SK-N-SH (cell line): Measurements from ENCODE around the gene HECTD4. TPM values are rescaled to one million over a fixed set of nuclear protein-coding genes. Genes with fewer than 3 reads are reported as not detected.

ENCODE experiments used
- CTCF ChIA-PET: fragments of 300-600, 350-600 bp; formaldehyde crosslinking; extraction: SDS; loops from one replicate; lab custom pipeline; 2021; lab: Yijun Ruan, JAX
- POLR2A ChIA-PET: fragments of 350-600 bp; sonication (Branson Sonifier 250); formaldehyde crosslinking; extraction: SDS; loops from one replicate; lab custom pipeline; 2020; ENCODE audit warnings: antibody characterized with exemption, inconsistent platforms; lab: Yijun Ruan, JAX
- DNase-seq: peaks from one replicate; pipeline ENCODE4 v3.0.0; 2012
- H2AFZ ChIP-seq: fragments of 200-600 bp; sonication (generic); 2 replicates; pipeline ENCODE4 v1.8.1; 2016; ENCODE audit warnings: antibody characterized with exemption, mild to moderate bottlenecking, low read depth
- H3F3A ChIP-seq: fragments of 200-600 bp; sonication (generic); replicated peaks from 2 replicates; pipeline ENCODE3; 2016; ENCODE audit warnings: antibody characterized with exemption, mild to moderate bottlenecking; ENCODE audit not compliant: insufficient read depth
- H3K27ac ChIP-seq, 2 experiments: fragments of 200-500 bp in 1 of 2; fragments of 200-600 bp in 1 of 2; sonication (Bioruptor generic) in 1 of 2; sonication (generic), shearing (Covaris generic) in 1 of 2; 2 replicates each; pipeline versions ENCODE4 v1.5.1 to v1.6.1; 2014 to 2016; ENCODE audit warnings: low read depth in 2 of 2, inconsistent platforms in 1 of 2, low read length in 1 of 2, mild to moderate bottlenecking in 1 of 2, mixed read lengths in 1 of 2
- H3K27me3 ChIP-seq: fragments of 200-600 bp; sonication (generic), shearing (Covaris generic); 2 replicates; pipeline ENCODE4 v1.6.1; 2016; ENCODE audit warnings: mixed run types; ENCODE audit not compliant: insufficient read depth
- H3K36me3 ChIP-seq, 2 experiments: fragments of 200-500 bp in 1 of 2; fragments of 200-600 bp in 1 of 2; sonication (Bioruptor generic) in 1 of 2; sonication (generic) in 1 of 2; replicated peaks in 1 of 2; 2 replicates each; pipeline versions ENCODE3 to v1.5.1; 2014 to 2016; ENCODE audit warnings: low read length in 1 of 2, mild to moderate bottlenecking in 1 of 2; ENCODE audit not compliant: insufficient read depth in 2 of 2, control insufficient read depth in 1 of 2
- H3K4me1 ChIP-seq, 2 experiments: fragments of 200-500 bp in 1 of 2; fragments of 200-600 bp in 1 of 2; sonication (Bioruptor generic) in 1 of 2; sonication (generic), shearing (Covaris generic) in 1 of 2; 2 replicates each; pipeline versions ENCODE4 v1.5.1 to v1.6.1; 2014 to 2016; ENCODE audit warnings: low read depth in 1 of 2, low read length in 1 of 2, mixed run types in 1 of 2; ENCODE audit not compliant: insufficient read depth in 2 of 2, control insufficient read depth in 1 of 2
- H3K4me2 ChIP-seq: fragments of 200-600 bp; sonication (generic), shearing (Covaris generic); 2 replicates; pipeline ENCODE4 v1.6.1; 2017; ENCODE audit warnings: mixed run types
- H3K4me3 ChIP-seq, 2 experiments: fragments of 200-500 bp in 1 of 2; fragments of 200-600 bp in 1 of 2; sonication (Bioruptor generic) in 1 of 2; sonication (generic), shearing (Covaris generic) in 1 of 2; 2 replicates each; pipeline versions ENCODE4 v1.5.1 to v1.8.1; 2014 to 2016; ENCODE audit warnings: low read depth in 2 of 2, inconsistent platforms in 1 of 2, low read length in 1 of 2, mild to moderate bottlenecking in 1 of 2, mixed read lengths in 1 of 2, moderate library complexity in 1 of 2
- H3K79me2 ChIP-seq: fragments of 200-600 bp; sonication (generic); 2 replicates; pipeline ENCODE4 v1.8.1; 2017; ENCODE audit warnings: mild to moderate bottlenecking; ENCODE audit not compliant: insufficient read depth
- H3K9ac ChIP-seq: fragments of 200-600 bp; sonication (generic); 2 replicates; pipeline ENCODE4 v1.6.1; 2017; ENCODE audit warnings: mixed run types
- H3K9me2 ChIP-seq: fragments of 200-600 bp; sonication (generic); 2 replicates; pipeline ENCODE4 v1.6.1; 2017; ENCODE audit warnings: mixed run types
- H3K9me3 ChIP-seq: fragments of 200-600 bp; sonication (generic); 2 replicates; pipeline ENCODE4 v1.6.1; 2017; ENCODE audit warnings: mixed run types, mild to moderate bottlenecking, moderate library complexity
- H4K20me1 ChIP-seq: fragments of 200-600 bp; sonication (generic); 2 replicates; pipeline ENCODE4 v1.6.1; 2017; ENCODE audit warnings: mild to moderate bottlenecking, mixed run types; ENCODE audit not compliant: insufficient read depth
- CHD2 ChIP-seq: fragments of 150-350 bp; IDR thresholded peaks from 2 replicates; pipeline ENCODE4 v1.6.1; 2018; ENCODE audit warnings: low read length; ENCODE audit not compliant: partially characterized antibody
- ELF1 ChIP-seq: IDR thresholded peaks from 2 replicates; pipeline ENCODE4 v1.4.0; 2012
- EZH2phosphoT487 ChIP-seq: fragments of 200-600 bp; sonication (generic); IDR thresholded peaks from 2 replicates; pipeline ENCODE4 v1.6.1; 2017; ENCODE audit warnings: low read depth, mixed run types, mild to moderate bottlenecking, antibody characterized with exemption, moderate library complexity, borderline replicate concordance
- FOSL2 ChIP-seq: IDR thresholded peaks from 2 replicates; pipeline ENCODE4 v1.4.0; 2012; ENCODE audit warnings: low read depth, mild to moderate bottlenecking, moderate library complexity, borderline replicate concordance
- FOXJ3 ChIP-seq: sonication (generic); formaldehyde crosslinking; IDR thresholded peaks from 2 replicates; pipeline ENCODE4 v1.5.1; 2020; ENCODE audit warnings: mild to moderate bottlenecking, missing genetic modification reagents
- GATA2 ChIP-seq: sonication (generic); formaldehyde crosslinking; IDR thresholded peaks from 2 replicates; pipeline ENCODE4 v1.5.0; 2020; ENCODE audit warnings: mild to moderate bottlenecking, missing genetic modification reagents
- JUND ChIP-seq: IDR thresholded peaks from 2 replicates; pipeline ENCODE4 v1.4.0; 2012
- MEF2A ChIP-seq: IDR thresholded peaks from 2 replicates; pipeline ENCODE4 v1.4.0; 2012; ENCODE audit warnings: low read depth, borderline replicate concordance
- MXI1 ChIP-seq: IDR thresholded peaks from 2 replicates; pipeline ENCODE4 v1.6.1; 2012; ENCODE audit warnings: mild to moderate bottlenecking, low read depth, low read length, improper control_type of control experiment
- NRF1 ChIP-seq: IDR thresholded peaks from 2 replicates; pipeline ENCODE4 v1.6.1; 2012; ENCODE audit warnings: low read depth, mild to moderate bottlenecking, low read length
- PBX3 ChIP-seq: IDR thresholded peaks from 2 replicates; pipeline ENCODE4; 2012
- RAD21 ChIP-seq: IDR thresholded peaks from 2 replicates; pipeline ENCODE4 v1.6.1; 2012; ENCODE audit warnings: mild to moderate bottlenecking, low read length
- RFX5 ChIP-seq: IDR thresholded peaks from 2 replicates; pipeline ENCODE4 v1.6.1; 2012; ENCODE audit warnings: mild to moderate bottlenecking, improper control_type of control experiment, low read length
- SIN3A ChIP-seq: IDR thresholded peaks from 2 replicates; pipeline ENCODE4 v1.6.1; 2012; ENCODE audit warnings: low read depth, mild to moderate bottlenecking, low read length, moderate library complexity, borderline replicate concordance
- SMC3 ChIP-seq: IDR thresholded peaks from 2 replicates; pipeline ENCODE4 v1.6.1; 2012; ENCODE audit warnings: low read depth, low read length, improper control_type of control experiment
- TEAD4 ChIP-seq: IDR thresholded peaks from 2 replicates; pipeline ENCODE4 v1.4.0; 2012; ENCODE audit warnings: mild to moderate bottlenecking, borderline replicate concordance; ENCODE audit not compliant: insufficient read depth
- YY1 ChIP-seq: IDR thresholded peaks from 2 replicates; pipeline ENCODE4 v1.4.0; 2012; ENCODE audit warnings: low read depth, mild to moderate bottlenecking
- WGBS: methylation state at CpG from one replicate; pipeline ENCODE4 v1.1.6; 2017; ENCODE audit warnings: low lambda C conversion rate; 5-methylcytosine and 5-hydroxymethylcytosine counted together
- polyA plus RNA-seq, 3 experiments: library from polyadenylated mRNA; depleted of rRNA; stranded (reverse); fragments of >200 nt; gene quantifications; 2 replicates each; pipeline ENCODE4 v1.2.3, GENCODE V29; 2012
- TF ChIP-seq, protein P1 (sequence below): IDR thresholded peaks from 2 replicates; pipeline ENCODE4 v1.4.0; 2012; ENCODE audit warnings: low read depth, borderline replicate concordance
- TF ChIP-seq, protein P2 (sequence below): fragments of 150-350 bp; IDR thresholded peaks from 2 replicates; pipeline ENCODE4 v1.6.1; 2016; ENCODE audit warnings: mild to moderate bottlenecking, low read depth, low read length
- TF ChIP-seq, protein P3 (sequence below): fragments of 200-600 bp; sonication (generic); IDR thresholded peaks from 2 replicates; pipeline ENCODE4 v1.6.1; 2017; ENCODE audit warnings: antibody characterized with exemption, mild to moderate bottlenecking, moderate library complexity

HECTD4 gene
- polyA plus RNA-seq, 1 of the 3 experiments (the other 2 are of a cell fraction) = 14.6 TPM

GRCh38 chr12:112296183-112296582 lies 86.0 kb downstream of the HECTD4 start:
- TF ChIP-seq FOXJ3 (no peak), NRF1 (no peak), ELF1 (no peak), TEAD4 (no peak), MXI1 (no peak), PBX3 (no peak), CHD2 (no peak), JUND (no peak), GATA2 (CRISPR knock-in tag) (no peak), FOSL2 (no peak)
- TF ChIP-seq, protein P1, sequence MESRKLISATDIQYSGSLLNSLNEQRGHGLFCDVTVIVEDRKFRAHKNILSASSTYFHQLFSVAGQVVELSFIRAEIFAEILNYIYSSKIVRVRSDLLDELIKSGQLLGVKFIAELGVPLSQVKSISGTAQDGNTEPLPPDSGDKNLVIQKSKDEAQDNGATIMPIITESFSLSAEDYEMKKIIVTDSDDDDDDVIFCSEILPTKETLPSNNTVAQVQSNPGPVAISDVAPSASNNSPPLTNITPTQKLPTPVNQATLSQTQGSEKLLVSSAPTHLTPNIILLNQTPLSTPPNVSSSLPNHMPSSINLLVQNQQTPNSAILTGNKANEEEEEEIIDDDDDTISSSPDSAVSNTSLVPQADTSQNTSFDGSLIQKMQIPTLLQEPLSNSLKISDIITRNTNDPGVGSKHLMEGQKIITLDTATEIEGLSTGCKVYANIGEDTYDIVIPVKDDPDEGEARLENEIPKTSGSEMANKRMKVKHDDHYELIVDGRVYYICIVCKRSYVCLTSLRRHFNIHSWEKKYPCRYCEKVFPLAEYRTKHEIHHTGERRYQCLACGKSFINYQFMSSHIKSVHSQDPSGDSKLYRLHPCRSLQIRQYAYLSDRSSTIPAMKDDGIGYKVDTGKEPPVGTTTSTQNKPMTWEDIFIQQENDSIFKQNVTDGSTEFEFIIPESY = no peak
- POLR2A ChIA-PET = no interaction called here

DNA sequence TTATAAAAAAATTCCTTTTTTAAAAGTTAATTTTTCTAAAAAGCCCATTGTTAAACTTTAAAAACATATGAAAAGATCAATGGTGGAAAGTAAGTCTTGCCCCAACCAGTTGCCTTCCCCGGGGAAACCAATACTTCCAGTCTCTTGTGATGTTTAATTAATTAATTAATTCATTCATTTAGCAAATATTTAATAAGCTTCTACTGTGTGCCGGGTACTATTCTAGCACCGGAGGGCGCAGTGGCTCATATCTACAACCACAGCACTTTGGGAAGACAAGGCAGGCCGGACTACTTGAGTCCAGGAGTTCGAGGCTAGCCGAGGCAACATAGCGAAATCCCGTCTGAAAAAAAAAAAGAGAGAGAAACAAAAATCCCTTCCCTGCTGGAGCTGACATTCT lies 87.4 kb downstream of the HECTD4 start:
- H4K20me1 ChIP-seq = no peaks in the 10 kb centered on the region
- no peaks in the 10 kb centered on the region for H3K27me3 ChIP-seq
- ChIA-PET CTCF (interaction anchor here (0.8 to 1.2 kb wide), 2 partner anchors 19 to 25 kb away, joined by 3 read pairs; no protein-coding TSS in a partner anchor), POLR2A (no interaction called here)
- H3K4me2 ChIP-seq = no peak overlapping the region
- H3K9me3 ChIP-seq = no peaks in the 10 kb centered on the region
- 90% methylated on average over 9 of the region's 9 CpGs for WGBS
- H2AFZ ChIP-seq = no peak overlapping the region
- no peaks in the 10 kb centered on the region for H3F3A ChIP-seq
- no peak overlapping the region for H3K27ac ChIP-seq
- no peaks in the 10 kb centered on the region for H3K4me1 ChIP-seq
- no peak overlapping the region for H3K9ac ChIP-seq
- H3K4me3 ChIP-seq = no peak overlapping the region
- no peak for DNase-seq
- H3K9me2 ChIP-seq = no peaks in the 10 kb centered on the region
- no peaks in the 10 kb centered on the region for H3K36me3 ChIP-seq
- no peaks in the 10 kb centered on the region for H3K79me2 ChIP-seq
- TF ChIP-seq PBX3 (no peak), MXI1 (no peak), SMC3 (peak; percentile 25; the same call in 1 of the 2 replicates), RAD21 (peak; percentile 21; the same call in 1 of the 2 replicates), RFX5 (no peak), SIN3A (no peak), YY1 (no peak), GATA2 (CRISPR knock-in tag) (no peak), MEF2A (no peak), EZH2phosphoT487 (no peak)
- TF ChIP-seq, protein P2, sequence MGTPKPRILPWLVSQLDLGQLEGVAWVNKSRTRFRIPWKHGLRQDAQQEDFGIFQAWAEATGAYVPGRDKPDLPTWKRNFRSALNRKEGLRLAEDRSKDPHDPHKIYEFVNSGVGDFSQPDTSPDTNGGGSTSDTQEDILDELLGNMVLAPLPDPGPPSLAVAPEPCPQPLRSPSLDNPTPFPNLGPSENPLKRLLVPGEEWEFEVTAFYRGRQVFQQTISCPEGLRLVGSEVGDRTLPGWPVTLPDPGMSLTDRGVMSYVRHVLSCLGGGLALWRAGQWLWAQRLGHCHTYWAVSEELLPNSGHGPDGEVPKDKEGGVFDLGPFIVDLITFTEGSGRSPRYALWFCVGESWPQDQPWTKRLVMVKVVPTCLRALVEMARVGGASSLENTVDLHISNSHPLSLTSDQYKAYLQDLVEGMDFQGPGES = no peak
- TF ChIP-seq, protein P3, sequence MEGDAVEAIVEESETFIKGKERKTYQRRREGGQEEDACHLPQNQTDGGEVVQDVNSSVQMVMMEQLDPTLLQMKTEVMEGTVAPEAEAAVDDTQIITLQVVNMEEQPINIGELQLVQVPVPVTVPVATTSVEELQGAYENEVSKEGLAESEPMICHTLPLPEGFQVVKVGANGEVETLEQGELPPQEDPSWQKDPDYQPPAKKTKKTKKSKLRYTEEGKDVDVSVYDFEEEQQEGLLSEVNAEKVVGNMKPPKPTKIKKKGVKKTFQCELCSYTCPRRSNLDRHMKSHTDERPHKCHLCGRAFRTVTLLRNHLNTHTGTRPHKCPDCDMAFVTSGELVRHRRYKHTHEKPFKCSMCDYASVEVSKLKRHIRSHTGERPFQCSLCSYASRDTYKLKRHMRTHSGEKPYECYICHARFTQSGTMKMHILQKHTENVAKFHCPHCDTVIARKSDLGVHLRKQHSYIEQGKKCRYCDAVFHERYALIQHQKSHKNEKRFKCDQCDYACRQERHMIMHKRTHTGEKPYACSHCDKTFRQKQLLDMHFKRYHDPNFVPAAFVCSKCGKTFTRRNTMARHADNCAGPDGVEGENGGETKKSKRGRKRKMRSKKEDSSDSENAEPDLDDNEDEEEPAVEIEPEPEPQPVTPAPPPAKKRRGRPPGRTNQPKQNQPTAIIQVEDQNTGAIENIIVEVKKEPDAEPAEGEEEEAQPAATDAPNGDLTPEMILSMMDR = peak; percentile 31

More at GRCh38 chr12:112296183-112296582, 86.0 kb downstream of the HECTD4 start:
- Histone ChIP-seq H3K9me2 (no peaks in the 10 kb centered on the region), H3F3A (no peaks in the 10 kb centered on the region), H3K4me3 (no peak overlapping the region), H3K9ac (no peak overlapping the region), H4K20me1 (no peaks in the 10 kb centered on the region), H3K27ac (no peak overlapping the region), H2AFZ (no peak overlapping the region), H3K36me3 (no peaks in the 10 kb centered on the region), H3K27me3 (no peaks in the 10 kb centered on the region), H3K4me1 (no peaks in the 10 kb centered on the region), H3K9me3 (no peaks in the 10 kb centered on the region), H3K79me2 (no peaks in the 10 kb centered on the region), H3K4me2 (no peak overlapping the region)
- CTCF ChIA-PET = interaction anchor here (1.2 kb wide), 1 partner anchor 17 kb away, joined by 3 read pairs; no protein-coding TSS in a partner anchor
- 95% methylated on average over 3 of the region's 3 CpGs for WGBS
- no peak for DNase-seq
